Endothelial cell of umbilical vein (primary cell): ENCODE data around the gene GMCL2.

ENCODE experiments used
- CTCF ChIP-seq, 2 donors: IDR thresholded peaks; 1 replicate in 1 of 2; 2 replicates in 1 of 2; pipeline ENCODE4 v1.5.1; 2011; ENCODE audit warnings: low read length in 2 of 2, mild to moderate bottlenecking in 2 of 2, moderate library complexity in 2 of 2, control low read depth in 1 of 2, inconsistent platforms in 1 of 2, low read depth in 1 of 2; ENCODE audit not compliant: insufficient read depth in 1 of 2; ENCODE audit errors: extremely low read depth in 1 of 2
- EZH2 ChIP-seq: IDR thresholded peaks from 2 replicates; pipeline ENCODE4 v1.6.1; 2012; ENCODE audit warnings: borderline replicate concordance, low read depth, mild to moderate bottlenecking, moderate library complexity, low read length, inconsistent platforms; ENCODE audit not compliant: severe bottlenecking
- FOS ChIP-seq: IDR thresholded peaks from 2 replicates; pipeline ENCODE4 v1.6.1; 2011; ENCODE audit warnings: mild to moderate bottlenecking, low read length, moderate library complexity, borderline replicate concordance; ENCODE audit not compliant: insufficient read depth
- GATA2 ChIP-seq: IDR thresholded peaks from 2 replicates; pipeline ENCODE4 v1.7.0; 2011; ENCODE audit warnings: low read depth, mild to moderate bottlenecking, moderate library complexity, mixed read lengths, low read length; ENCODE audit not compliant: insufficient read length, insufficient read depth
- JUN ChIP-seq: IDR thresholded peaks from 2 replicates; pipeline ENCODE4 v1.6.1; 2011; ENCODE audit warnings: borderline replicate concordance, low read depth; ENCODE audit not compliant: insufficient read length, insufficient read depth
- MAX ChIP-seq: IDR thresholded peaks from 2 replicates; pipeline ENCODE4 v1.6.1; 2011; ENCODE audit not compliant: insufficient read depth, insufficient read length
- MYC ChIP-seq: IDR thresholded peaks from one replicate; pipeline ENCODE4 v1.6.1; 2011; ENCODE audit warnings: mild to moderate bottlenecking, low read depth, low read length
- POLR2A ChIP-seq: IDR thresholded peaks from 2 replicates; pipeline ENCODE4 v1.6.1; 2012; ENCODE audit warnings: low read depth, mild to moderate bottlenecking, control low read depth, low read length
- POLR2AphosphoS5 ChIP-seq: IDR thresholded peaks from 2 replicates; pipeline ENCODE4 v1.6.1; 2012; ENCODE audit warnings: low read depth, mild to moderate bottlenecking, control low read depth, low read length, moderate library complexity; ENCODE audit not compliant: insufficient read depth

- no peak for TF ChIP-seq EZH2
- TF ChIP-seq POLR2A: no peak
- TF ChIP-seq CTCF (IDR thresholded peaks at IDR 0.05; ENCODE audit: extremely low read depth in 1 of 2, insufficient read depth in 1 of 2, low read depth in 1 of 2, low read length in 2 of 2): no peak
- TF ChIP-seq GATA2: no peak
- no peak for TF ChIP-seq MAX
- TF ChIP-seq POLR2AphosphoS5: no peak
- no peak for TF ChIP-seq JUN
- TF ChIP-seq MYC: no peak
- no peak for TF ChIP-seq FOS
Measured at GRCh38 chr5:178218827-178219226, 31.7 kb upstream of the GMCL2 start.
